ENCODE data around the gene CUTC.
"Not testable (repeated sequence)": the region's sequence is repeated elsewhere in the genome, so short reads cannot be mapped to it uniquely, and the experiment has no call there.

Gene CUTC

GRCh38 chr10:99743841-99744240 lies 11.8 kb downstream of the CUTC start:
- DNase-seq (ENCODE audit: low spot score): no peak

DNA sequence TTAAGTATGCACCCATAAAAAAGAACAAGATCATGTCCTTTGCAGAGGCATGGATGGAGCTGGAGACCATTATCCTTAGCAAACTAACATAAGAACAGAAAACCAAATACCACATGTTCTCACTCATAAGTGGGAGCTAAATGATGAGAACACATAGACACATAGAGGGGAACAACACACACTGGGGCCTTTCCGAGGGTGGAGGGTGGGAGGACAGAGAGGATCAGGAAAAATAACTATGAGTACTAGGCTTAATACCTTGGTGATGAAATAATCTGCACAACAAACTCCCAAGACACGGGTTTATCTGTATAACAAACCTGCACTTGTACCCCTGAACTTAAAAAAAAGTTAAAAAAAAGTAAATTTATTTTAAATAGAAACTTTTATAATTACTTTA lies 14.1 kb downstream of the CUTC start:
- DNase-seq (ENCODE audit: low spot score): not testable (repeated sequence)

DNA sequence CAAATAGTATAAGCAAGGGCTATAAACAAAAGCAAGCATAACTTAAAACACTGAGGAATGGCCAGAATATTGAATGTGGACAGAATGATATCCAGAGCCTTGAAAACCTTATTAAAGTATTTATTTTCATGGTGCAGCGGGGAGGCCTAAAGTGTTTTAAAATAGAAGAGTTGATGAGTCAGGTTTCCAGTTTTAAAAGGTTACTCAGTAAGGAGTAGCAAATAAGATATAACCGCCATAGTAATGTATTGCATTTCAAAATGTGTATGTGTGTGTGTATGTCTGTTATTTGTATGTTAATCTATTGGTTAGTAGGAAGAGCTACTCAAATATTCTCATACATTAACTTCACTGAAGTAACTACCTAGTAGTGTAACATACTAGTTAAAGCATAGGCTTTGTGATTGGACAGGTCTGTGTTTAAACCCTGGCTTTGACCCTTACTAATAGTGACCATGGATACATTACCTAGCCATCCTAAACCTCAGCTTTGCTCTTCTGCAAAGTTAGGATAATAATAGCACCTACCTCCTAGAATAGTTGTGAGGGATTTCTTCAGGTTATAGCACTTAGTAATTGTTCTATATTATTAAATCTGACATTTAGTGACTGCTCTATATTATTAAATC lies 16.9 kb downstream of the CUTC start:
- no peak for DNase-seq (ENCODE audit: low spot score)

DNA sequence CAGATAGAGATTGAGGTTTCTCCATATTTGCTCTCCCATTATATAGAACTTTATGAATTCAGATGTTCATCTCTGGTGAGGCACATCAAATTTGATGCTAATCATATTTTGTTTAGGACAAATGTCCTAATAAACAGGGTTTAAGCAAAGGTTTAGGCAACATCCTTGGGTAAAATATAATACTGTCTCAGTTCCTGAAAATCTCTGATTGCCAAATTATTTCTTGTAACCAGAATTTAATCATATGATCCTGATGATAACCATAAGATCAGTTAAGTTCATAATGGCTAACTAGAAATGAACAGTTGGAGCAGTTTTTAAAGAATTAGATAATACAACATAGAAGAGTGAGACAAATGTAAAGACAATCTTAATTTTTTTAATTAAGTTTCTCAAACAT lies 18.6 kb downstream of the CUTC start:
- no peak for DNase-seq (ENCODE audit: low spot score)

- no peak for DNase-seq (ENCODE audit: low spot score)
These were observed 22.6 kb downstream of the CUTC start for GRCh38 chr10:99754670-99755069.

DNA sequence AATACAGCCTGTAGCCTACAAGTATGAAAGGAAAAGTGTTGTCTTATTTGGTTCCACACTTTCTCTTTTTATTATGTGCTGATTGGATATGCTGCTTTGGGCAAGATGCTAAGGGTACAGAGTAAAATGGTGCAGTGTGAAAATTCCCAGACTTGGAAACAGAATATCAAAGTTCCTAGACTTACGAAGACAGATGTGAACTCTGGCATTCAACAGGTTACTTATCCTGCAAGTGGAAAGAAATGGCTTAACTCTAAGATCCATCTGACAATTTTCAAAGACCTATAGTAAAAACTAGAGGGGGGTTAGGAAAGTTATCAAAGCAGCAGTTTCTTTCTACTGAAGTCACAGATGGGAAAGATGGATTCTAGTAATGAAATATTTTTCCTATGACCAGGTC lies 24.1 kb downstream of the CUTC start:
- no peak for DNase-seq (ENCODE audit: low spot score)

- no peak for DNase-seq (ENCODE audit: low spot score)
These were observed 26.3 kb downstream of the CUTC start for GRCh38 chr10:99758211-99758891.

DNA sequence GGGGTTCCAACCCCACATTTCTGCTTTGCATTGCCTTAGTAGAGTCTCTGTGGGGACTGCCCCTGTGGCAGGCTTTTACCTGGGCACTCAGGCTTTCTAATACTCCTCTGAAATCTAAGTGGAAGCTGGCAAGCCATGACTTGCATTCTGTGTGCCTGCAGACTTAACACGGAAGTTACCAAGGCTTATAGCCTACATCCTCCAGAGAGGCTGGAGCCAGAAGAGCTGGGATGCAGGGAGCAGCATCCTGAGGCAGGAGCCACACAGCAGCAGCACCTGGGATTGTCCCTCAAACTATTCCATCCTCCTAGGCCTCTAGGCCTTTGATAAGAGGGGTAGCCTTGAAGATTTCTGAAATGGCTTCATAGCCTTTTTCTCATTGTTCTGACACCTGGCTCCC lies 28.3 kb downstream of the CUTC start:
- DNase-seq (ENCODE audit: low spot score): no peak

DNA sequence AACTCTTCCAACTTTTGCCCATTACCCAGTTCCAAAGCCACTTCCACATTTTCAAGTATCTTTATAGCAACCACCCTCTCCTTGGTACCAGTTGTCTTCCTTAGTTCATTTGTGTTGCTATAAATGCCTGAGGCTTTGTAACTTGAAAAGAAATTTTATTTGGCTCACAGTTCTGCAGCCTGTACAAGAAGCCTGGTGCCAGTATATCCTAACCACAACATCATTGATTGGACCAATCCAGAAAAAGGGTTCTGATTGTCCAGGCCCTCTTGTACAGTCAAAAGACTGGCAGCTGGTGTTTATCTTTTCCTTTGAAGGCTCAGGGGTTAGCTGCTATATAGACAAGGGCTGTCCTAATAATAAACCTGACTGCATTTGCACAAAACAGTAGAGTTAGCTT lies 29.3 kb downstream of the CUTC start:
- no peak for DNase-seq (ENCODE audit: low spot score)

DNA sequence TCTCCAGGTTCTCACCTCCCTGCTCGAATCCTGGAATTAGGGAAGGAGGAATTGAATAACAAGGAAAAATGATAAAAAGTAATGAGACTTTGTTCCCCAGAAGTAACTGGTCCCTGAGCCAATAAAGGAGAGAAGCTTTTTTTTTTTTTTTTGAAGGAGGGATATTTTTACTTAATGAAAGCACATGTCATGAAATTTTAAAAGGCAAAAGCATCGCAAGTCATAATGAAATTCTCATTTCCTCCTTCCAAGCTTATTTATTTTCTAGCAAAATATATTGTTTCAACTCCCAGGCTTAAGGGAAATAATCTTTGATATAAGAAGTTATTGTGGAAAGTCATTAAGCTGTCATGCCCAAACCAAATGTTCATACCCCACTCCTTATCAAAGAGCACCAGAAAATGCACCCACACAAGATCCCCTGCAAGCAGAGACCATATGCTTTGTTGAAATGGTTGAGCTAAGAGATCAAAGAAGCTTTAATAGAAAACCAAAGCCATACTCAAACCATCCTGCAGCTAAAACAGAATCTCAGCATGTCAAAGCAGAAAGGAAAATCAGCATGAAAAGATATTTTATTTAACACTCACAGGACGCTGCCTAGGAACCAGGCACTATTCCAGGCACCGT lies 33.8 kb downstream of the CUTC start:
- no peak for DNase-seq (ENCODE audit: low spot score)

GRCh38 chr10:99766302-99766681 lies 34.3 kb downstream of the CUTC start:
- DNase-seq (ENCODE audit: low spot score): no peak

DNA sequence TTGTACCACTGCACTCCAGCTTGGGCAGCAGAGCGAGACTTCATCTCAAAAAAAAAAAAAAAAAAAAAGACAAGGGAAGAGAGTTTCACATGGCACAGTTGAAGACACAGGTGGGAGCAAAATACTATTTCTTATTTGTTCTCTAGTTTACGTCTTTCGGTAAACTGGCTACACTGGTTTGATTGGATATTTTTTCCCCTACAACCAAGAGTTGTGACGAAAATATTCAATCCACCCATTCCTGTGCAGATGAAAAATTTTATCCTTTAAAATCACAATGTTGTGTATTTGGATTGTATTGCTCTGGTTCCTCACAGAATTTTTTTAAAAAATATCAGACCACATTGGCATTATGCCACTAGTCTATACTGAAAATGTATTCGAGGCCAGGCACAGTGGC lies 35.9 kb downstream of the CUTC start:
- no peak for DNase-seq (ENCODE audit: low spot score)

- DNase-seq (ENCODE audit: low spot score): no peak
These were observed 36.5 kb downstream of the CUTC start for GRCh38 chr10:99768556-99768955.

DNA sequence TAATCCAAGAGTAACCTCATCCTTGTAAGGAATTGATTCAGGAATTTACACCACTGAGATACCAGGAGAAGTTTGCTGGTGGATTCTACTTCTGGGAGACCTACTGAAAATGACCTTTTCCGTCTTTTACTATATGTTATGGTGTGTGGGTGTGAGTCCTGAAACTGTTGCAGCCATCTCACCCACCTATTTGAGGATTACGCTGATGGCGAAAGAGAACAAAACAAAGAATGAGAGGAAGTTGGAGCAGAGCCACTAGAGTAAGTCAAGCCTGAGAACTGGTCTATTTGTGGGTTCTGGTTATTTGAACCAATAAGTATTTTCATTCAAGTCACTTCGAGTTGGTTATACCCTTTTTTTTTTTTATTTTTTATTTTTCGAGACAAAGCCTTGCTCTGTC lies 37.7 kb downstream of the CUTC start:
- DNase-seq (ENCODE audit: low spot score): no peak

DNA sequence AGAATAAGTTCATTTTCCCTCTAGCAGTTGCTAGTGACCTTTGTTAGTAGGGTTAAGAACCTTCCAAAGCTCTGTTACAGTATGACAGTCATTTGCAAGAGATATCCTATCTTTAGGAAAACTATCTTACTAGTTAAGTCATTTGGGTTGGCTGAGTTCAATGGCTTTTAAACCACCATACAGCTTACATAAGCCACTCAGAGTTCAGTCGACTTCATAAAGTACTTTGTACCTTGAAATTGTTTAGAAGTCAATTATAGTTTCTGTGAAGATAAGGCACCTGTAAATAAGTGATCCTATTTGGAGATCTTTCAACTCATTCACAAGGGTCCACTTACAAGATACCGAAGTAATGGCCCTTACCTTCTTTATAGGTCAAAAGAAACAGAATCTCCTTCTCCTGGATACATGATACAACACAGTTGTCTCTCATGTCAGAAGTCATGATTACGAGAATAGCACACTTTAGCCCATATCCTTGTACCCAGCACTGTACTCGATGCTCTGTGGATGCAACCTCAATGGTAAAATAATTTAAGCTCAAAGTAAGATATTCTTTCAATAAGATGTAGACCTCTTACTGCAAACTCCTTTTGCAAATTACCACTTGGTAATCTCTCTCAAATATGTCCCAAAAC lies 38.5 kb downstream of the CUTC start:
- no peak for DNase-seq (ENCODE audit: low spot score)

DNA sequence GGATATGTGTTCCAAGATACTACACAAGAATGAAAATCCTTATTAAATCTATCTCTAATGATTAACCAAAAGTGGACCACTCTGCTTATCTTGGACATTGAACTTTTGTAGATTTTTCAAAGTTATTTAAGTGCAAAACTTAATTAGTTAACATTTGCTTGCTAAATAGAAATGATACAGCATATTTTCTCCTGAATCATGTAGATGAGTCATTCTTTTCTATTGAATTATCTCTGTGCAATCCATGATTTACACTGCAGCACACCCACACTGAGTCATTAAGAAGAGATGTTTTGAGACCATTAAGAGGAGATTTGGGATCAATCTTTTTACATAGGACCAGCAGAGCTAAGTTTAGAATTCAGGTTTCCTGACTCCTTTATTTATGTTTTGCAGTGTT lies 43.8 kb downstream of the CUTC start:
- DNase-seq (ENCODE audit: low spot score): no peak

DNA sequence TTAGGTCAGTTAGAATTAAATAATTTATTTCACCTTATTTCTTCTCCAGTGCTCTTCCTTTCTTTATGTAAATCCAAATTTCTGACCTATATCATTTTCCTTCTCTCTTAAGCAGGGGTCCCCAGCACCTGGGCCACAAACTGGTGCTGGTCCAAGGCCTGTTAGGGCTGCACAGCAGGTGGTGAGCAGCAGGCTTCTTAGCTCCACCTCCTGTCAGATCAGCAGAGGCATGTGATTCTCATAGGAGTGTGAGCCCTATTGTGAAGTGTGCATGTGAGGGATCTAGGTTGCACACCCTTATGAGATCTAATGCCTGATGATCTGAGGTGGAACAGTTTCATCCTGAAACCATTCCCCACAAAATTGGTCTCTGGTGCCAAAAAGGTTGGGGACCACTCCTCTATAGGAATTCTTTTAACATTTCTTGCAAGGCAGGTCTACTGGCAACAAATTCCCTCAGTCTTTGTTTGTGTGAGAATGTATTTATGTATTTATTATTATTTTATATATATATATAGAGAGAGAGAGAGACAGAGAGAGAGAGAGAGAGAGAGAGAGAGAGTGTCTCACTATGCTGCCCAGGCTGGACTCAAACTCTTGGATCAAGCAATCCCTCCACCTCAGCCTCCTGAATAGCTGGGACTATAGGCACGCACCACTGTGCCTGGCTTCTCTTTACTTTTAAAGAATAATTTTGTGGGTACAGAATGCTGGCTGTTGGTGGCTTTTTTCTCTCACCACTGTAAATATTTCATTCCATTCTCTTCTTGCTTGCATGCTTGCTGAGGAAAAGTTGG lies 46.1 kb downstream of the CUTC start:
- no peak for DNase-seq (ENCODE audit: low spot score)

- DNase-seq (ENCODE audit: low spot score): no peak
These were observed 47.3 kb downstream of the CUTC start for GRCh38 chr10:99779335-99779734.

DNA sequence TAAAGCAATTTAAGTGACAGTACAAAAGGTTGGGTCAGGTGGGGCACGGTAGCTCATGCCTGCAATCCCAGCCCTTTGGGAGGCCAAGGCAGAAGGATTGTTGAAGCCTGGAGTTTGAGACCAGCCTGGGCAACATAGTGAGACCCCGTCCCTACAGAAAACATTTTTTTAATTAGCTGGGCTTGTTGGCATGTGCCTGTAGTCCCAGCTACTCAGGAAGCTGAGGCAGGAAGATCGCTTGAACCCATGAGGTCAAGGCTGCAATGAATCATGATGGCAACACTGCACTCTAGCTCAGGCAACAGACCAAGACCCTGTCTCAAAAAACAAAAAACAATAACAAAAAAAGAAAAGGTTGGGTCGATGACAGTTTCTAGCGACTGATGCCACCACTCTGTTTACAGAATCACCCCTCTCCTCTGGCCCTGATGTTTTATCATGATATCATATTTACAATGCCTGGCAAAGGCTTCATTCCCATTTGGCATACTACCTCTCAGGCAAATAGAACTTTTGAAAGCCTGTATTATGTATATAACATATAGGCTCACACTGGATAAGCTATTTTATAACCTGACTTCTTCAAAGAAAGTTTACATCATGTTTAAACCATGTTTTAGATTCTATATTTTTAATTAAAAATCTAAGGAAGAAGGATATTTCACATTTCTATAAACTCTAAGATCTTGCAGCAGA lies 49.8 kb downstream of the CUTC start:
- no peak for DNase-seq (ENCODE audit: low spot score)

DNA sequence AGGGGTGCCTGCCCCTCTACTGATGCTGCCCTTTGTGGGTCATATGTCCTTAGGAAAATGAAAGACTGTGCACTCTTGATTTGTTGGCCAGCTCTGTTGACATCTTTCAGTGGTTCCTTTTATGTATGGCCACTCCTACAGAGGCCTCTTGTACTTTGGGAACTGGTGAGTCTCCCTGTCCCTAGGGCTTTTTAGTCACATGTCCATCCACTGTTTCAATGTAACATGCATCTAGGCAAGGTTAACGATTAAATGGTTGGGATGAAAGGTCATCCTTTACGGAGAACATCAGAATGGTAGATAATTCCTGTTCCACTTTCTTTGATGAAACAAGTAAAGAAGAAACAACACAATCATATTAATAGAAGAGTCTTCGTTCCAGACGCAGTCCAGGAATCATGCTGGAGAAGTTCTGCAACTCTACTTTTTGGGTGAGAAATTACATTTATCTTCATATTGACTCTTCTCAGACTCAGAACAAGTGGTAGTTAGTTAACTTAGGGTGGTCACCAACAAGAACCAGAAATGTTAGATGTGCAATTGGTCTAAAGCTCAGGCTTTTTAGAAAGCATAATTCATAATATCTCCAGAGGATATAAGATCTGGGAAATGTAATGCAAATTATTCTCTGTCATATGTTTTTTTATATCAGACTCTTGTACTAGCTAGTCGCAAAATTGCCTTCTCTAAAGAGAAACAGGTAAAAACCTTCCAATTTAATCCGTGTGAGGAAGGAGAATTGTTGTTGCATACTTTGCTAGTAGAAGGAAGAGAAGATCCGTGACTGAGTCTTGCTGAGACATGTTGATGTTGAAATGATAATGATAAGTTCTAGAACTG lies 50.6 kb downstream of the CUTC start, which contains the start of gene ABCC2:
TSS of gene ABCC2 (plus strand) at position 194 of the 840 bp plus-strand sequence. CDS start at position 399, 205 bp downstream.
- DNase-seq (ENCODE audit: low spot score): peak; percentile 39
